ENCODE data around the gene PSMF1. TPM values are rescaled to one million over a fixed set of nuclear protein-coding genes. Genes with fewer than 3 reads are reported as not detected.

The PSMF1 gene
- total RNA-seq, 4 donors from 2014 or later, result 11.5 to 91.6 (median 54.5) TPM

DNA sequence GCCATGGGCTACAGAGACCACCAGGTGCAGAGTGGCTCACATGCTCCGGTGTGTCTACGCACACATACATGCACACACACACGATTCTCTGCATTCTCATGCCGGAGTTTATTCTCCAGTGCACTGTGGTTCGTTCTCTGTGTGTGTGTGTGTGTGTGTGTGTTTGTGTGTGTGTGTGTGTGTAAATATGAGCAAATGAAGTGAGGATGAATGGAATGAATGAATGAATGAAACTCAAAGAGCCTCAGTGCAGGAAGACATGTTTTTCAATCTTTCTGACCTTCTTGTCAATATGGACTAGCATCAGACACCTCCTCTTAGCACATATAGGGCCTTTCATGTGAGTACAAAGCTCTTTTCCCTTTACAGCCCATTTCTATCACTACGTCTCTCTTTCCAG is 64.8 kb downstream of the PSMF1 start:
- DNase-seq, result no peak
- Histone ChIP-seq H3K9me3 (no peaks in the 10 kb centered on the region), H3K27me3 (peaks cover 3% of the 10 kb centered on the region in 2 donors), H3K27ac (no peak overlapping the region), H3K4me3 (no peak overlapping the region), H3K36me3 (no peaks in the 10 kb centered on the region), H3K4me1 (peaks cover 0 to 11% of the 10 kb centered on the region in 2 donors)
- TF ChIP-seq, protein P1, sequence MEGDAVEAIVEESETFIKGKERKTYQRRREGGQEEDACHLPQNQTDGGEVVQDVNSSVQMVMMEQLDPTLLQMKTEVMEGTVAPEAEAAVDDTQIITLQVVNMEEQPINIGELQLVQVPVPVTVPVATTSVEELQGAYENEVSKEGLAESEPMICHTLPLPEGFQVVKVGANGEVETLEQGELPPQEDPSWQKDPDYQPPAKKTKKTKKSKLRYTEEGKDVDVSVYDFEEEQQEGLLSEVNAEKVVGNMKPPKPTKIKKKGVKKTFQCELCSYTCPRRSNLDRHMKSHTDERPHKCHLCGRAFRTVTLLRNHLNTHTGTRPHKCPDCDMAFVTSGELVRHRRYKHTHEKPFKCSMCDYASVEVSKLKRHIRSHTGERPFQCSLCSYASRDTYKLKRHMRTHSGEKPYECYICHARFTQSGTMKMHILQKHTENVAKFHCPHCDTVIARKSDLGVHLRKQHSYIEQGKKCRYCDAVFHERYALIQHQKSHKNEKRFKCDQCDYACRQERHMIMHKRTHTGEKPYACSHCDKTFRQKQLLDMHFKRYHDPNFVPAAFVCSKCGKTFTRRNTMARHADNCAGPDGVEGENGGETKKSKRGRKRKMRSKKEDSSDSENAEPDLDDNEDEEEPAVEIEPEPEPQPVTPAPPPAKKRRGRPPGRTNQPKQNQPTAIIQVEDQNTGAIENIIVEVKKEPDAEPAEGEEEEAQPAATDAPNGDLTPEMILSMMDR (IDR thresholded peaks at IDR 0.05), result no peak
- no peak for TF ChIP-seq POLR2A (IDR thresholded peaks at IDR 0.05)
- intact Hi-C loops (cut with DNase I; ENCODE audit: low total_unique reads), result no loop called here

DNA sequence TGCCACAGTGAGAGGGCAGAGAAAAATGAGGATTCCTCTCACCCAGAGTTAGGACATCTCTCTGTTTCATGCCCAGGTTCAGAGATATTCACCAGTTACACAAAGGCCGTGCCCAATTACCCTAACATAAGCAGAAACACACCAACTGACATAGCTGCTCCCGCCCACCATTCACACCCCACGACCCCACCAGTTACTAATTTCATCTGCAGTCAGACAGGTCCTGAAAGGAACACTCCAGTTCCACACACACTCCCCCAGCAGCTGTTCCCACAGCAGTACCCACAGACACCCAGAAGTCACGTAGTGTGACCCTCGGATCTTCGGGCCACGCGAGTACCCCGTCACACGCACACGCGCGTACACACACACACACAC is 65.8 kb downstream of the PSMF1 start:
- intact Hi-C loops (cut with DNase I; ENCODE audit: low total_unique reads), result no loop called here

DNA sequence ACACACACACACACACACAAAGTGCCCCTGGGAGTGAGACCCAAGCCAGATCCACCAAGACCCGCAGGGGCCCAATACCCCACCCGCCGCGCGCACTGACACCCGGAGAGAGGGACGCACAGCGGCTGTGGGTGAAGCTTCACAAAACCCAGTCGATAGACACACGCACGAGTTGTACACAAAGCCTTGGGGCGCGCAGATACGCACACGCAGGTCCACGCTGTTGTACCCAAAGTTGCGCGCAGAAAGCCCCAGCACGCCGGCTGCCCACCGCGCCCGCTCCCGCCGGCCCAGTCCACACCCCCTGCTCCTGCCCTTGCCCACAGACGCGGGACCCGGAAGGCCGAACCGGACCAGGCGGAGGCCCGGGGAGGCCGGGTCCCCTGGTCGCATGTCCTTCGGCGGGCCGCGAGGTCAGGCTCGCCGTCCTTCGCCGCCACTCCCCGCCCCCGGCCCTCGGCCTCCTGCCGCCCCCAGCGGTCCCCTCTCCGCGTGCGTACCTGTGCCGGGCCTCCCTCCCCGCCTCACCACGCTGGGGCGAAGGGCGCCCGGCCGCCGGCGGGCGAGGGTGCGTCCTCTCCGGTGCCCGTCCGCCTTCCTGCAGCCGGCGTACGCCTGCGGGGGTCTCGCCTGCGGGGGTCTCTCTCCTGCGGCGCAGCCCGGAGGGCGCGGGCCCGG is 66.4 kb downstream of the PSMF1 start, which contains the start of gene TMEM74B:
TMEM74B (minus strand) TSS at position 344 of the 678 bp plus-strand sequence. CDS start 1,180 bp downstream, outside the sequence.
- peaks cover 3% of the 10 kb centered on the region in 2 donors for H3K27me3 ChIP-seq
- peaks cover 0 to 11% of the 10 kb centered on the region in 2 donors for H3K4me1 ChIP-seq
- H3K27ac ChIP-seq, result no peak within 1 kb of the TSS
- peak within 1 kb of the TSS; percentile 9 to 20 for H3K4me3 ChIP-seq
- TF ChIP-seq, protein P1 (IDR thresholded peaks at IDR 0.05), result no peak
- TF ChIP-seq POLR2A (IDR thresholded peaks at IDR 0.05), result no peak
- intact Hi-C loops (cut with DNase I; ENCODE audit: low total_unique reads), result no loop called here
- no peaks in the 10 kb centered on the region for H3K36me3 ChIP-seq
- no peaks in the 10 kb centered on the region for H3K9me3 ChIP-seq
- no peak for DNase-seq

More for the DNA sequence above, 65.8 kb downstream of the PSMF1 start:
- no peak overlapping the region for H3K27ac ChIP-seq
- H3K36me3 ChIP-seq, result no peaks in the 10 kb centered on the region
- DNase-seq, result no peak
- H3K9me3 ChIP-seq, result no peaks in the 10 kb centered on the region
- TF ChIP-seq, protein P1 (IDR thresholded peaks at IDR 0.05), result no peak
- no peak for TF ChIP-seq POLR2A (IDR thresholded peaks at IDR 0.05)
- H3K27me3 ChIP-seq, result peaks cover 3% of the 10 kb centered on the region in 2 donors
- H3K4me1 ChIP-seq, result peaks cover 0 to 11% of the 10 kb centered on the region in 2 donors
- H3K4me3 ChIP-seq, result no peak overlapping the region

GRCh38 chr20:1185316-1185741 is 66.9 kb downstream of the PSMF1 start:
- TF ChIP-seq POLR2A (IDR thresholded peaks at IDR 0.05), result no peak
- TF ChIP-seq, protein P1 (IDR thresholded peaks at IDR 0.05), result no peak
- no peak overlapping the region for H3K27ac ChIP-seq
- H3K4me1 ChIP-seq, result peaks cover 0 to 11% of the 10 kb centered on the region in 2 donors
- H3K9me3 ChIP-seq, result no peaks in the 10 kb centered on the region
- H3K27me3 ChIP-seq, result peaks cover 3% of the 10 kb centered on the region in 2 donors
- DNase-seq, result no peak
- intact Hi-C loops (cut with DNase I; ENCODE audit: low total_unique reads), result no loop called here
- H3K36me3 ChIP-seq, result no peaks in the 10 kb centered on the region
- peak overlapping the region; percentile 9 to 20 for H3K4me3 ChIP-seq

GRCh38 chr20:1185790-1186334 is 67.5 kb downstream of the PSMF1 start:
- Histone ChIP-seq H3K27me3 (peaks cover 3% of the 10 kb centered on the region in 2 donors), H3K9me3 (no peaks in the 10 kb centered on the region), H3K27ac (no peak overlapping the region), H3K36me3 (no peaks in the 10 kb centered on the region), H3K4me3 (peak overlapping the region; percentile 9 to 20), H3K4me1 (peaks cover 0 to 11% of the 10 kb centered on the region in 2 donors)
- TF ChIP-seq, protein P1 (IDR thresholded peaks at IDR 0.05), result peak in 1 of 4 experiments; percentile 5
- no peak for TF ChIP-seq POLR2A (IDR thresholded peaks at IDR 0.05)
- no peak for DNase-seq
- intact Hi-C loops (cut with DNase I; ENCODE audit: low total_unique reads), result no loop called here
